ENCODE results near the gene LRFN4.

LRFN4 gene

GRCh38 chr11:66858939-66859685 is 2.2 kb downstream of the LRFN4 start:
- H3K4me3 ChIP-seq (replicated peaks; ENCODE audit: low read depth, low read length): no peak overlapping the region
- DNase-seq (ENCODE audit: low read depth): no peak

GRCh38 chr11:66859686-66860448 is 3.0 kb downstream of the LRFN4 start:
- TF ChIP-seq CTCF (IDR thresholded peaks at IDR 0.05; ENCODE audit: low read length, missing control alignments): no peak
- DNase-seq (ENCODE audit: low read depth): no peak
- H3K4me3 ChIP-seq (replicated peaks; ENCODE audit: low read depth, low read length): no peak overlapping the region

More at GRCh38 chr11:66858939-66859685, 2.2 kb downstream of the LRFN4 start:
- no peak for TF ChIP-seq CTCF (IDR thresholded peaks at IDR 0.05; ENCODE audit: low read length, missing control alignments)

GRCh38 chr11:66860449-66860831 is 3.6 kb downstream of the LRFN4 start:
- DNase-seq (ENCODE audit: low read depth): no peak
- no peak for TF ChIP-seq CTCF (IDR thresholded peaks at IDR 0.05; ENCODE audit: low read length, missing control alignments)
- H3K4me3 ChIP-seq (replicated peaks; ENCODE audit: low read depth, low read length): no peak overlapping the region

GRCh38 chr11:66861038-66861773 is 4.3 kb downstream of the LRFN4 start:
- no peak overlapping the region for H3K4me3 ChIP-seq (replicated peaks; ENCODE audit: low read depth, low read length)
- TF ChIP-seq CTCF (IDR thresholded peaks at IDR 0.05; ENCODE audit: low read length, missing control alignments): no peak
- DNase-seq (ENCODE audit: low read depth): no peak

GRCh38 chr11:66861774-66862558 is 5.1 kb downstream of the LRFN4 start:
- no peak for TF ChIP-seq CTCF (IDR thresholded peaks at IDR 0.05; ENCODE audit: low read length, missing control alignments)
- no peak for DNase-seq (ENCODE audit: low read depth)
- no peak overlapping the region for H3K4me3 ChIP-seq (replicated peaks; ENCODE audit: low read depth, low read length)

- no peak overlapping the region for H3K4me3 ChIP-seq (replicated peaks; ENCODE audit: low read depth, low read length)
- DNase-seq (ENCODE audit: low read depth): no peak
- TF ChIP-seq CTCF (IDR thresholded peaks at IDR 0.05; ENCODE audit: low read length, missing control alignments): no peak
These were observed 5.7 kb downstream of the LRFN4 start for GRCh38 chr11:66862559-66863037.

Data from fibroblast of pulmonary artery (primary cell).